ENCODE results near the gene ANXA2. TPM values are rescaled to one million over a fixed set of nuclear protein-coding genes. Genes with fewer than 3 reads are reported as not detected.

ANXA2 gene
- total and polyA plus RNA-seq, 2 experiments from 2014 or later, result 202 to 225 TPM

GRCh38 chr15:60338810-60339209, 59.0 kb downstream of the ANXA2 start (continued):
- TF ChIP-seq, protein P1, sequence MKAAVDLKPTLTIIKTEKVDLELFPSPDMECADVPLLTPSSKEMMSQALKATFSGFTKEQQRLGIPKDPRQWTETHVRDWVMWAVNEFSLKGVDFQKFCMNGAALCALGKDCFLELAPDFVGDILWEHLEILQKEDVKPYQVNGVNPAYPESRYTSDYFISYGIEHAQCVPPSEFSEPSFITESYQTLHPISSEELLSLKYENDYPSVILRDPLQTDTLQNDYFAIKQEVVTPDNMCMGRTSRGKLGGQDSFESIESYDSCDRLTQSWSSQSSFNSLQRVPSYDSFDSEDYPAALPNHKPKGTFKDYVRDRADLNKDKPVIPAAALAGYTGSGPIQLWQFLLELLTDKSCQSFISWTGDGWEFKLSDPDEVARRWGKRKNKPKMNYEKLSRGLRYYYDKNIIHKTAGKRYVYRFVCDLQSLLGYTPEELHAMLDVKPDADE (IDR thresholded peaks at IDR 0.05), result no peak
- TF ChIP-seq, protein P2, sequence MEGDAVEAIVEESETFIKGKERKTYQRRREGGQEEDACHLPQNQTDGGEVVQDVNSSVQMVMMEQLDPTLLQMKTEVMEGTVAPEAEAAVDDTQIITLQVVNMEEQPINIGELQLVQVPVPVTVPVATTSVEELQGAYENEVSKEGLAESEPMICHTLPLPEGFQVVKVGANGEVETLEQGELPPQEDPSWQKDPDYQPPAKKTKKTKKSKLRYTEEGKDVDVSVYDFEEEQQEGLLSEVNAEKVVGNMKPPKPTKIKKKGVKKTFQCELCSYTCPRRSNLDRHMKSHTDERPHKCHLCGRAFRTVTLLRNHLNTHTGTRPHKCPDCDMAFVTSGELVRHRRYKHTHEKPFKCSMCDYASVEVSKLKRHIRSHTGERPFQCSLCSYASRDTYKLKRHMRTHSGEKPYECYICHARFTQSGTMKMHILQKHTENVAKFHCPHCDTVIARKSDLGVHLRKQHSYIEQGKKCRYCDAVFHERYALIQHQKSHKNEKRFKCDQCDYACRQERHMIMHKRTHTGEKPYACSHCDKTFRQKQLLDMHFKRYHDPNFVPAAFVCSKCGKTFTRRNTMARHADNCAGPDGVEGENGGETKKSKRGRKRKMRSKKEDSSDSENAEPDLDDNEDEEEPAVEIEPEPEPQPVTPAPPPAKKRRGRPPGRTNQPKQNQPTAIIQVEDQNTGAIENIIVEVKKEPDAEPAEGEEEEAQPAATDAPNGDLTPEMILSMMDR (conservative IDR thresholded peaks at IDR 0.05; ENCODE audit: low read depth in 2 of 2), result no peak

DNA sequence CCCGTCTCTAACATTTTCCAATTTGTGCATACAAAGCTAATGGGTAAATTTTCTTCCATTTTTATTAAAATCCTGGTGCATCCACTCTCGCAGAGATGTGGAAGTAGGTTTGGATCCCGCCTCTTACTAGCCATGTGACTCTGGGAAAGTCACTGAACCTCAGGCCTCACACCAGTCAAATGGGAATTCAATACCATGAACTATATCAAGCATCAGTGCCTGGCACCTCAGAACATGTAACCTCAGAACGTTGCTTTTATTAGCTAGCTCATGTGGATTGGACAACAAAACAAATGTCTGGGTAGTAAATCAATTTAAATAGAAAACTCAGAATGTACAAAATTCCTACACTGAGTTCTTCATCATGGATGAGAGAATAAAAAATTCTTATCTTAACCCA, 60.7 kb downstream of the ANXA2 start:
- Histone ChIP-seq H4K20me1 (replicated peaks; ENCODE audit: insufficient read depth) (no peaks in the 10 kb centered on the region), H2AFZ (no peak overlapping the region), H3K4me3 (no peak overlapping the region), H3K27ac (ENCODE audit: low read depth) (no peak overlapping the region), H3K9me2 (ENCODE audit: insufficient read depth) (no peaks in the 10 kb centered on the region), H3K79me2 (replicated peaks; ENCODE audit: insufficient read depth) (no peaks in the 10 kb centered on the region), H3K4me1 (ENCODE audit: insufficient read depth) (no peaks in the 10 kb centered on the region), H3K36me3 (ENCODE audit: insufficient read depth) (no peaks in the 10 kb centered on the region), H3F3A (replicated peaks; ENCODE audit: low read depth) (no peaks in the 10 kb centered on the region), H3K27me3 (ENCODE audit: insufficient read depth) (no peaks in the 10 kb centered on the region), H3K4me2 (no peak overlapping the region)
- Mint-ChIP-seq H3K27ac (no peak overlapping the region), H3K27me3 (ENCODE audit: insufficient read depth, low read depth, poor library complexity) (no peaks in the 10 kb centered on the region), H3K4me1 (peaks cover 6% of the 10 kb centered on the region; the same call in 1 of the 3 replicates), H3K9me3 (no peaks in the 10 kb centered on the region), H3K4me3 (no peak overlapping the region), H3K36me3 (ENCODE audit: low read depth) (no peaks in the 10 kb centered on the region)
- DNase-seq (ENCODE audit: low spot score) (no peak), ATAC-seq (no peak)
- TF ChIP-seq POLR2AphosphoS5 (IDR thresholded peaks at IDR 0.05; ENCODE audit: low read depth) (no peak), JUNB (IDR thresholded peaks at IDR 0.05; ENCODE audit: unreplicated experiment) (no peak), ZNF462 (CRISPR knock-in tag; IDR thresholded peaks at IDR 0.05) (no peak), ZNF114 (CRISPR knock-in tag; IDR thresholded peaks at IDR 0.05) (no peak), NANOG (IDR thresholded peaks at IDR 0.05; ENCODE audit: borderline replicate concordance) (no peak), ZNF331 (CRISPR knock-in tag; IDR thresholded peaks at IDR 0.05; ENCODE audit: low read depth) (no peak), STAT1 (IDR thresholded peaks at IDR 0.05; ENCODE audit: unreplicated experiment) (no peak), EZH2phosphoT487 (IDR thresholded peaks at IDR 0.05; ENCODE audit: unreplicated experiment) (no peak), EZH2 (IDR thresholded peaks at IDR 0.05; ENCODE audit: low read depth, unreplicated experiment) (no peak)
- TF ChIP-seq, protein P2 (conservative IDR thresholded peaks at IDR 0.05; ENCODE audit: low read depth in 2 of 2), result no peak
- TF ChIP-seq, protein P1 (IDR thresholded peaks at IDR 0.05), result no peak

Measured in GM23338 (cell line).